ENCODE measurements around the gene DCD. TPM values are rescaled to one million over a fixed set of nuclear protein-coding genes. Genes with fewer than 3 reads are reported as not detected.
"Not testable (repeated sequence)": the region's sequence is repeated elsewhere in the genome, so short reads cannot be mapped to it uniquely, and the experiment has no call there.

DCD gene
- total and polyA plus RNA-seq, 12 donors, result not detected

GRCh38 chr12:54641554-54641953 lies 6.6 kb downstream of the DCD start:
- ATAC-seq, result no peak
- Histone ChIP-seq H3K4me3 (no peak overlapping the region), H3K27ac (no peak overlapping the region), H3K27me3 (peaks cover 0 to 23% (median 9%) of the 10 kb centered on the region in 7 donors), H3K9me3 (peaks cover 0 to 3% (median 0%) of the 10 kb centered on the region in 11 donors), H3K36me3 (no peaks in the 10 kb centered on the region), H3K4me1 (no peaks in the 10 kb centered on the region)
- intact Hi-C loops (cut with DNase I), result no loop called here
- no peak for TF ChIP-seq CTCF (IDR thresholded peaks at IDR 0.05)
- 90 to 91% methylated on average over 1 of the region's 1 CpG for WGBS, 2 donors
- DNase-seq, result no peak

- ATAC-seq, result no peak
Observed at GRCh38 chr12:54641089-54641488, 7.1 kb downstream of the DCD start.

DNA sequence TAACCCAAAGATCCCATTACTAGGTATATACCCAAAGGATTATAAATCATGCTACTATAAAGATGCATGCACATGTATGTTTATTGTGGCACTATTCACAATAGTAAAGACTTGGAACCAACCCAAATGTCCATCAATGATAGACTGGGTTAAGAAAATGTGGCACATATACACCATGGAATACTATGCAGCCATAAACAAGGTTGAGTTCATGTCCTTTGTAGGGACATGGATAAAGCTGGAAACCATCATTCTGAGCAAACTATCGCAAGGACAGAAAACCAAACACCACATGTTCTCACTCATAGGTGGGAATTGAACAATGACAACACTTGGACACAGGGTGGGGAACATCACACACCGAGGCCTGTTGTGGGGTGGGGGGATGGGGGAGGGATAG lies 9.1 kb downstream of the DCD start:
- H3K9me3 ChIP-seq; H3K27me3 ChIP-seq; H3K4me3 ChIP-seq; intact Hi-C loops (cut with DNase I); H3K4me1 ChIP-seq; ATAC-seq; H3K36me3 ChIP-seq; H3K27ac ChIP-seq; DNase-seq: not testable (repeated sequence)
- 90 to 94% methylated on average over 2 of the region's 2 CpGs for WGBS, 2 donors

More at GRCh38 chr12:54641089-54641488, 7.1 kb downstream of the DCD start:
- Histone ChIP-seq H3K4me3 (no peak overlapping the region), H3K27me3 (peaks cover 0 to 23% (median 7%) of the 10 kb centered on the region in 7 donors), H3K4me1 (no peaks in the 10 kb centered on the region), H3K36me3 (no peaks in the 10 kb centered on the region), H3K9me3 (peaks cover 0 to 3% (median 0%) of the 10 kb centered on the region in 11 donors), H3K27ac (no peak overlapping the region)
- 79 to 89% methylated on average over 4 of the region's 4 CpGs for WGBS, 2 donors
- intact Hi-C loops (cut with DNase I), result no loop called here
- DNase-seq, result no peak
- no peak for TF ChIP-seq CTCF (IDR thresholded peaks at IDR 0.05)

- Histone ChIP-seq H3K9me3 (peaks cover 0 to 3% (median 0%) of the 10 kb centered on the region in 11 donors), H3K36me3 (no peaks in the 10 kb centered on the region), H3K4me1 (no peaks in the 10 kb centered on the region), H3K27me3 (peaks cover 0 to 24% (median 12%) of the 10 kb centered on the region in 7 donors), H3K4me3 (no peak within 1 kb of the TSS), H3K27ac (no peak within 1 kb of the TSS)
- TF ChIP-seq CTCF (IDR thresholded peaks at IDR 0.05), result no peak
- DNase-seq (no peak), ATAC-seq (no peak)
- 75% methylated on average over 2 of the region's 2 CpGs for WGBS, 2 donors
- intact Hi-C loops (cut with DNase I), result no loop called here
Observed at GRCh38 chr12:54634795-54635194, 13.4 kb downstream of the DCD start, which contains the start of gene LACRT. LACRT (minus strand) TSS chr12:54634895; CDS start chr12:54634841, 54 bp downstream.

DNA sequence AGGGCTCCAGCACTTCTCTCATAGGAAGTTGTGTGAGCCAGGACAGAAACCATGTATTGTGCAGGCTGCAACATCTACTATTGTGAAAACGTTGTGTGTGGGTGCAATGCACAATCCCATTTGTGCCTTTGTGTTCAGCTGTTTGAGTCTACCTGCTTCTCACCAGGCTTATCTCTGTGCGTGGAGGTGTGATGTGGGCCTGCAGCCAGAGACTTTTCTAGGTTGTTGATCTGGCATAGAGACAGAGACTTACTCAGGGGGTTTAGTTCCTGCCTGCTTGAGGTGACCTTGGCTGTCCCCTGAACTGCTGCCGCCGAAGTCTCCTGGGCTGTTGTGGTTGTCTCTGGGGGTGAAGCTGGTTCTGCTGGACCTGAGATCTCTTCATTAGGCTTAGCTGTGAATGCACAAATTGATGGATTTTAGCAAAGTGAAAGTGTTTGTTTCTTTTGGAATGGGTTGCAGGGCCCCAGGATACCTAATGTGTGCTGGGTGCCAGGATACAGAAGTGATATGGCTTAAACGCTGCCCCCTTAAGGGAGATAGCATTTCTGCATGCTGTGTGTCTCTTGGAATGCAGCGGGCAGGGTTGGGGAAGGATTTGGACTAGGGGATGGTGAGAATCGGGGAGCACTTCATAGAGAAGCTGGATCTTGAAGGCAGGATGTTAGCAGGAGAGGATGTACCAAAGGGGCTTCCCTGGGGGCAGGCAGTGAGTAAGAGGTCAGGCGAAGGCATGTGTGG lies 16.0 kb downstream of the DCD start:
- no peaks in the 10 kb centered on the region for H3K36me3 ChIP-seq
- ATAC-seq (no peak), DNase-seq (no peak)
- peaks cover 0 to 35% (median 17%) of the 10 kb centered on the region in 7 donors for H3K27me3 ChIP-seq
- no peak overlapping the region for H3K4me3 ChIP-seq
- peaks cover 0 to 9% (median 0%) of the 10 kb centered on the region in 11 donors for H3K9me3 ChIP-seq
- H3K4me1 ChIP-seq, result no peaks in the 10 kb centered on the region
- no peak overlapping the region for H3K27ac ChIP-seq
- WGBS, 2 donors, result 47 to 52% methylated on average over 8 of the region's 8 CpGs
- no peak for TF ChIP-seq CTCF (IDR thresholded peaks at IDR 0.05)
- intact Hi-C loops (cut with DNase I), result no loop called here

Measured in heart right ventricle (tissue), 16 donors.